Ovary (tissue), 10 donors: ENCODE results near the gene GDE1. TPM values are rescaled to one million over a fixed set of nuclear protein-coding genes. Genes with fewer than 3 reads are reported as not detected.

Experiments
- DNase-seq, 5 donors: peaks; one replicate each; pipeline ENCODE4 v3.0.0-alpha.2; 2019 to 2020
- H3K27ac ChIP-seq, 2 donors: fragments of 200-600 bp; one replicate each; pipeline versions ENCODE4 v1.5.1 to v1.8.0; 2019 to 2022
- H3K27me3 ChIP-seq: fragments of 200-600 bp; one replicate; pipeline ENCODE4 v1.8.0; 2022
- H3K36me3 ChIP-seq: fragments of 200-600 bp; sonication (generic); one replicate; pipeline ENCODE4 v1.5.1; 2019
- H3K4me1 ChIP-seq: one replicate; pipeline ENCODE4 v1.8.1; 2013; ENCODE audit warnings: mild to moderate bottlenecking, moderate library complexity; ENCODE audit not compliant: insufficient read depth
- H3K4me3 ChIP-seq: fragments of 200-600 bp; sonication (generic); one replicate; pipeline ENCODE4 v1.5.1; 2017
- H3K9me3 ChIP-seq, 2 donors: fragments of 200-600 bp in 1 of 2; sonication (generic) in 1 of 2; one replicate each; pipeline versions ENCODE4 v1.5.1 to v1.8.1; 2013 to 2019; ENCODE audit warnings: mild to moderate bottlenecking in 1 of 2, moderate library complexity in 1 of 2
- EP300 ChIP-seq: sonication (generic); formaldehyde crosslinking; IDR thresholded peaks from one replicate; pipeline ENCODE4 v1.6.1; 2017; ENCODE audit warnings: antibody characterized with exemption
- POLR2A ChIP-seq: fragments of 450-650 bp; IDR thresholded peaks from one replicate; pipeline ENCODE4 v1.6.1; 2017; ENCODE audit warnings: antibody characterized with exemption, mild to moderate bottlenecking, moderate library complexity
- WGBS, 3 donors: extraction: QIAGEN DNeasy Blood & Tissue Kit in 1 of 3; methylation state at CpG; one replicate each; pipeline versions ENCODE4 v1.1.5 to v1.1.7; 2013 to 2017; 5-methylcytosine and 5-hydroxymethylcytosine counted together
- intact Hi-C, 4 donors: fragments of 100-400 bp; cut with DNase I; formaldehyde crosslinking; loops; one replicate each; pipeline versions ENCODE4 v1.11.0 to v1.15.1; 2022 to 2023
- long read RNA-seq, 3 donors: library from polyadenylated mRNA in 2 of 3; unstranded in 2 of 3; transcript quantifications; one replicate each; pipeline ENCODE4 v2.0.0 and lab custom pipeline, GENCODE V29; 2021 to 2026
- polyA plus RNA-seq, 2 donors: library from polyadenylated mRNA; stranded (reverse); fragments of 200-250 nt in 1 of 2; fragments of 350-450 nt in 1 of 2; fragmentation: Illumina TruSeq in 1 of 2; extraction: RNeasy Lipid Tissue Mini Kit (QIAGEN cat#74804) in 1 of 2; gene quantifications; one replicate each; pipeline ENCODE4 v1.2.3, GENCODE V29; 2013 to 2014
- total RNA-seq, 7 donors: library from RNA; depleted of rRNA in 2 of 7; stranded (reverse); fragments of >200 nt in 2 of 7; fragmentation: NEBNext Ultra II Directional in 3 of 7; extraction: Animal tissue kit (Norgen Biotek cat#: 25700) in 3 of 7; gene quantifications; one replicate each; pipeline versions ENCODE4 v1.1.0 to v1.2.4, GENCODE V29; 2016 to 2023
- TF ChIP-seq, protein P1 (sequence below), 3 donors: fragments of 450-650 bp in 2 of 3; fragments of 200-600 bp in 1 of 3; IDR thresholded peaks; one replicate each; pipeline versions ENCODE4 v1.5.1 to v1.8.0; 2016 to 2022; ENCODE audit warnings: antibody characterized with exemption in 3 of 3, mild to moderate bottlenecking in 1 of 3
- donor health status: DM: no; HTN: no; CAD: no; lungs with moderate emphysema.
- donor health status: DM: no; HTN: no; CAD: no.
- donor health status: Bipolar disorder and iron deficiency.
- donor health status: DM: yes; HTN: yes; CAD: no.
- donor health status: DM: no; HTN: no; CAD: no.
- donor health status: DM: yes; HTN: yes; CAD: no.

Gene GDE1, protein sequence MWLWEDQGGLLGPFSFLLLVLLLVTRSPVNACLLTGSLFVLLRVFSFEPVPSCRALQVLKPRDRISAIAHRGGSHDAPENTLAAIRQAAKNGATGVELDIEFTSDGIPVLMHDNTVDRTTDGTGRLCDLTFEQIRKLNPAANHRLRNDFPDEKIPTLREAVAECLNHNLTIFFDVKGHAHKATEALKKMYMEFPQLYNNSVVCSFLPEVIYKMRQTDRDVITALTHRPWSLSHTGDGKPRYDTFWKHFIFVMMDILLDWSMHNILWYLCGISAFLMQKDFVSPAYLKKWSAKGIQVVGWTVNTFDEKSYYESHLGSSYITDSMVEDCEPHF
- total RNA-seq (10 to 100 TPM; 18.1 to 35.3 (median 28.7) TPM), polyA plus RNA-seq (10 to 100 TPM; 24.9 to 83.8 TPM)
- long read RNA-seq, donor 1, transcript GDE1-203 (6 exons, 2,238 nt) = minor isoform, 34 of 266 reads
- long read RNA-seq, donor 1, transcript GDE1-201 (6 exons, 2,958 nt) = major isoform, 216 of 266 reads
- long read RNA-seq, donor 1, partial matches to known transcripts = 4 of 266 reads
- long read RNA-seq, donor 1, other reads (novel, unspliced or antisense) = 10 of 266 reads
- long read RNA-seq, donor 2, transcript GDE1-201 (6 exons, 2,958 nt) = major isoform, 12 of 13 reads
- long read RNA-seq, donor 2, partial matches to known transcripts = 0 of 13 reads
- long read RNA-seq, donor 2, other reads (novel, unspliced or antisense) = 0 of 13 reads
- long read RNA-seq, donor 3, transcript GDE1-203 (6 exons, 2,238 nt) = minor isoform, 7 of 85 reads
- long read RNA-seq, donor 3, transcript GDE1-201 (6 exons, 2,958 nt) = major isoform, 69 of 85 reads
- long read RNA-seq, donor 3, partial matches to known transcripts = 2 of 85 reads
- long read RNA-seq, donor 3, other reads (novel, unspliced or antisense) = 7 of 85 reads

DNA sequence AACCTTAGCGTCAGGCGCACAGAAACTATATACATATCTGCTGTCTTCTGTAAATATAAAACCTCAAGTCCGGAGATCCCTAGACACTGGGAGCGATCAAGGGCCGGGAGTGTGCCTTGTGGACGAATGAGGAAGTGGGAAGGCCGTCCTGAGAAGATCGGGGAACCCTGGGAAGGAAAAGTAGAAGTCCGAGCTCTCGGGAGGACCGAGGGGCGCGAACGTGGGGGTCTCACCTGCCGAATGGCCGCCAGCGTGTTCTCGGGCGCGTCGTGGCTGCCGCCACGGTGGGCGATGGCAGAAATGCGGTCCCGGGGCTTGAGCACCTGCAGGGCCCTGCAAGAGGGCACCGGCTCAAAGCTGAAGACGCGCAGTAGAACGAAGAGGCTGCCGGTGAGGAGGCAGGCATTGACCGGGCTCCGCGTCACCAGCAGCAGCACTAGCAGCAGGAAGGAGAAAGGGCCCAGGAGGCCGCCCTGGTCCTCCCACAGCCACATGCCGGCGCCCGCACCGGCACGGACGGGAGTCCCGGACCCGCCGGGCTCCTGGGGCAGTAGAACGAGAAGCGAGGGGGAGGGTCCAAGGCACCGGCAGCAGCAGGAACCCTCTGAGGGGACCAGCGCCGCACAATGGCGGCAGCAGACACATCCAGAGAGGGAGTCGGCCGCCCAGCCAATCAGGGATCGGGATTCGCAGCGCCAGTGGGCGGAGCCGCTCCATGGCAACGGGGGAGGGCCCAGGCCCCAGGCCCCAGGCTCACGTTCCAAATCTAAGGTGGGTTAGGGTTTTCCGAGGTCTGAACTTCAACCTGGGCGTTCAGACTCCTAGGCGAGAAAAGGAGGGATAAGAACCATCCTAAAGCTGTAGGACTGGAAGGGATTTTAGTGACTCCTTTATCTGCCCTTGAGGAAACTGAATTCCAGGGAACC lies at the start of gene GDE1:
GDE1 (minus strand) TSS at position 628 of the 926 bp plus-strand sequence; CDS start at position 494, 134 bp downstream.
- whole genome bisulfite sequencing, 3 donors = 0 to 1% (median 0%) methylated on average over 51 to 62 of the region's 62 CpGs
- Histone ChIP-seq H3K4me3 (peak within 1 kb of the TSS; percentile 78), H3K4me1 (peaks cover 13% of the 10 kb centered on the region)

DNA sequence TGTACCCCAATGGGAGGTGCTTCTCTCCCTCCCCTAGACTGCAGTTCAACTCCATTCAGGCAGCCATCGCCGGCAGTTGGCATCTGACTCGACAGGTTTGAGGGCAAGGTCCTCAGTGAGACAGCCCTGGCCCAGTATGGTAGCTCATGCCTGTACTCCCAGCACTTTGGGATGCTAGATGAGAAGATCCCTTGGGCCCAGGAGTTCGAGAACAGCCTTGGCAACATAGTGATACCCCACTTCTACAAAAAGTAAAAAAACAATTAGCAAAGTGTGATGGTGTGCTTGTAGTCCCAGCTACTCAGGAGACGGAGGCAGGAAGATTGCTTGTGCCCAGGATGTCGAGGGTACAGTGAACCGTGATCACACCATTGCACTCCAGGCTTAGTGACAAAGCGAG lies 45.7 kb upstream of the GDE1 start:
- 92 to 95% (median 93%) methylated on average over 8 of the region's 8 CpGs for WGBS, 3 donors
- no peaks in the 10 kb centered on the region for H3K27me3 ChIP-seq
- H3K36me3 ChIP-seq = no peaks in the 10 kb centered on the region

More for the DNA sequence above, at the start of gene GDE1:
- TF ChIP-seq POLR2A = peak; percentile 77
- no peak for TF ChIP-seq EP300
- TF ChIP-seq, protein P1, sequence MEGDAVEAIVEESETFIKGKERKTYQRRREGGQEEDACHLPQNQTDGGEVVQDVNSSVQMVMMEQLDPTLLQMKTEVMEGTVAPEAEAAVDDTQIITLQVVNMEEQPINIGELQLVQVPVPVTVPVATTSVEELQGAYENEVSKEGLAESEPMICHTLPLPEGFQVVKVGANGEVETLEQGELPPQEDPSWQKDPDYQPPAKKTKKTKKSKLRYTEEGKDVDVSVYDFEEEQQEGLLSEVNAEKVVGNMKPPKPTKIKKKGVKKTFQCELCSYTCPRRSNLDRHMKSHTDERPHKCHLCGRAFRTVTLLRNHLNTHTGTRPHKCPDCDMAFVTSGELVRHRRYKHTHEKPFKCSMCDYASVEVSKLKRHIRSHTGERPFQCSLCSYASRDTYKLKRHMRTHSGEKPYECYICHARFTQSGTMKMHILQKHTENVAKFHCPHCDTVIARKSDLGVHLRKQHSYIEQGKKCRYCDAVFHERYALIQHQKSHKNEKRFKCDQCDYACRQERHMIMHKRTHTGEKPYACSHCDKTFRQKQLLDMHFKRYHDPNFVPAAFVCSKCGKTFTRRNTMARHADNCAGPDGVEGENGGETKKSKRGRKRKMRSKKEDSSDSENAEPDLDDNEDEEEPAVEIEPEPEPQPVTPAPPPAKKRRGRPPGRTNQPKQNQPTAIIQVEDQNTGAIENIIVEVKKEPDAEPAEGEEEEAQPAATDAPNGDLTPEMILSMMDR (IDR thresholded peaks at IDR 0.05) = peak in 1 of 3 donors; percentile 21
- intact Hi-C loops = no loop called here
- no peaks in the 10 kb centered on the region for H3K9me3 ChIP-seq
- no peaks in the 10 kb centered on the region for H3K36me3 ChIP-seq
- peak within 1 kb of the TSS; percentile 16 to 78 for H3K27ac ChIP-seq
- no peaks in the 10 kb centered on the region for H3K27me3 ChIP-seq
- DNase-seq = peak; percentile 95 to 97 (median 96)

DNA sequence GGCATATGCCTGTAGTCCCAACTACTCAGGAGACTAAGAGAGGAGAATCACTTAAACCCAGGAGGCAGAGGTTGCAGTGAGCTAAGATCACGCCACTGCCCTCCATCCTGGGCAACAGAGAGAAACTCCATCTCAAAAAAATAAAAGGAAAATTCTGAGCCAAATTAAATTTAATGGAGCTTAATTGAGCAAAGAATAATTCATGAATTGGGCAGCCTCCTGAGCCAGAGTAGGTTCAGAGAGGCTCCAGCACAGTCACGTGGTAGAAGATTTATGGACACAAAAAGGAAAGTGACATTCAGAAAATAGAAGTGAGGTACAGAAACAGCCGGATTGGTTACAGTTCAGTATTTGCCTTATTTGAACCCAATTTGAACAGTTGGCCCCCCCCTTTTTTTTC lies 44.5 kb upstream of the GDE1 start:
- TF ChIP-seq EP300 (no peak), POLR2A (no peak)
- no peak overlapping the region for H3K27ac ChIP-seq
- intact Hi-C loops = no loop called here
- no peaks in the 10 kb centered on the region for H3K27me3 ChIP-seq
- H3K9me3 ChIP-seq = no peaks in the 10 kb centered on the region
- H3K36me3 ChIP-seq = no peaks in the 10 kb centered on the region
- H3K4me1 ChIP-seq = peaks cover 1% of the 10 kb centered on the region
- WGBS, 3 donors = 89 to 99% (median 96%) methylated on average over 3 of the region's 3 CpGs
- no peak for DNase-seq
- H3K4me3 ChIP-seq = no peak overlapping the region

More for the DNA sequence above, 45.7 kb upstream of the GDE1 start:
- H3K4me1 ChIP-seq = no peaks in the 10 kb centered on the region
- no peak for TF ChIP-seq EP300
- no peak for TF ChIP-seq POLR2A
- TF ChIP-seq, protein P1 (IDR thresholded peaks at IDR 0.05) = no peak
- H3K27ac ChIP-seq = no peak overlapping the region
- H3K4me3 ChIP-seq = no peak overlapping the region
- intact Hi-C loops = no loop called here
- H3K9me3 ChIP-seq = no peaks in the 10 kb centered on the region
- DNase-seq = no peak

DNA sequence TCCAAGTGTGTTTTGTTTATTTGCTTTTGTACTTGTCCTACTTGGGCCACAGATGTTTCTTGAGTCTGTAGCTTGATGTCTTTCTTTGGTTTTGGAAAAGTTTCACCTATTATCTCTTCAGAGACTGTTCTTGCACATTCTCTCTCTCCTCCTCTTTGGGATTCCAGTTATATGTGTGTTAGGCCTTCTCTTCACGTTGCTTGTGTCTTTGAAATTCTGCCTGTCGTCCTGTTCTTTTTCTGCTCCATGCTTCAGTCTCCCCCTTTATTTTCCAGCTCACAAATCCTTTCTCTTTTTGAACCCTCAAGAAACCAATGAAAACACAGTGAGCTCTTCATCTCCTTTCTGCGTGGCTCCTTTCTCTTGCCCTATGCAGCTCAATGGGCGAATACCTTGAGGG lies 41.5 kb upstream of the GDE1 start:
- intact Hi-C loops = loop anchor here in 1 of 4 donors (5.0 kb wide), 1 partner anchor 324 kb away; no protein-coding TSS in a partner anchor
- H3K9me3 ChIP-seq = no peaks in the 10 kb centered on the region
- H3K4me1 ChIP-seq = peaks cover 3% of the 10 kb centered on the region
- H3K27me3 ChIP-seq = no peaks in the 10 kb centered on the region
- 97 to 99% (median 99%) methylated on average over 4 of the region's 4 CpGs for WGBS, 3 donors
- H3K27ac ChIP-seq = no peak overlapping the region
- H3K36me3 ChIP-seq = no peaks in the 10 kb centered on the region
- no peak for DNase-seq
- no peak overlapping the region for H3K4me3 ChIP-seq
- TF ChIP-seq, protein P1 (IDR thresholded peaks at IDR 0.05) = no peak
- TF ChIP-seq EP300 (no peak), POLR2A (no peak)
